ENCODE results near the gene PRR5L.

The PRR5L gene

GRCh38 chr11:36400766-36401455, 104.8 kb downstream of the PRR5L start:
- H3K9ac ChIP-seq (ENCODE audit: low read depth, low read length) = no peak overlapping the region
- H3K36me3 ChIP-seq (ENCODE audit: insufficient read depth, low read length) = no peaks in the 10 kb centered on the region
- no peaks in the 10 kb centered on the region for H3K27me3 ChIP-seq (ENCODE audit: control insufficient read depth, insufficient read depth, low read length)
- no peaks in the 10 kb centered on the region for H3K4me1 ChIP-seq (ENCODE audit: control insufficient read depth, insufficient read depth, low read length)
- H3K4me2 ChIP-seq (ENCODE audit: low read length) = no peak overlapping the region
- H3K9me3 ChIP-seq (replicated peaks; ENCODE audit: low read length) = no peaks in the 10 kb centered on the region
- H3K4me3 ChIP-seq (ENCODE audit: low read length) = no peak overlapping the region

DNA sequence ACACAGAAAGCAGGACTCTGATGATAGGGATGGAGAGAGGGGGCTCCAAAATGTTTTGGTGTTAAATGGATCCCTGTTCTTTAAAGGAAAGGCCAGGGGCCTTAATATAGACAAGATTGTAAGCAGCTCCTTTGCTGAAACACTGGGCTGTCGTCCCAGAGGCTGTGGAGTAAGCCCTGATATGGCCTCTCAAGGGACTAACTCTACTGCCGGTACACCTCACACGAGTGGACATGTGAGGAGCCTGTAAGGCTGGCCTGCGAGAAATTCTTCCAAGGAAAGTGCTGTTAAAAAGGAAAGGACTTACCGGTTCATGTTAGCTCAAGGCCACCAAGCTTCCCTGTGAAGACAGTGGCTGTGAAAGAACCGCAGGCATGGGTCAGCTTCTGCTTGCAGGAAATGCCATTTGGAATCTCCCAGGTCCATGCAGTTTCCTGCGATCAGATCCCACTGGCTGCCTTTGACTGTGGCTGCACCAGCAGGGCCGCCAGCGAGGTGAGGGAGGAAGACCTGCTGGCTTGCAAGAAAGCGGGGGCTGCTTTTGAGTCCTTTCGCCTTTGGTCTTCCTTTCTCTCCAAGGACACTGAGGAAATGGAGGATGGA, 106.6 kb downstream of the PRR5L start:
- no peaks in the 10 kb centered on the region for H3K27me3 ChIP-seq (ENCODE audit: control insufficient read depth, insufficient read depth, low read length)
- H3K9me3 ChIP-seq (replicated peaks; ENCODE audit: low read length) = no peaks in the 10 kb centered on the region
- no peak overlapping the region for H3K4me2 ChIP-seq (ENCODE audit: low read length)
- H3K9ac ChIP-seq (ENCODE audit: low read depth, low read length) = no peak overlapping the region
- H3K36me3 ChIP-seq (ENCODE audit: insufficient read depth, low read length) = no peaks in the 10 kb centered on the region
- H3K4me3 ChIP-seq (ENCODE audit: low read length) = no peak overlapping the region
- H3K4me1 ChIP-seq (ENCODE audit: control insufficient read depth, insufficient read depth, low read length) = no peaks in the 10 kb centered on the region

DNA sequence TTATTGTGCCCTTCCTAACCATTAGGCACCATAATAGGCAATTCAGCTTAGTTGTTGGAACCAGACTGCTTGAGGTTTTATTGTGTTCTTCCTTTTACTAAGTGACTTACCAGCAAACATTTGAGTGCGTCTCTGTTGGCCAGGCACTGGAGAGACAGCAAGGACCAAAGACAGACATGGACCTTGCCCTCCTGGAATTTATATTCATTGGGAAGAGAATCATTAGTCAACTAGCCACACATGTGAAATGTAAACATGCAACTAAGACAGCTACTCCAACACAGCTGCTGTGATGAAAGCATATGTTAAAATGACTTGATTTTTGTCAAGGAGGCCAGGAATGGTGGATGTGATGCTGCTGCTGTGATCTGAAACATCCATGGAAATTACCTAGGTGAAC, 107.6 kb downstream of the PRR5L start:
- H3K4me3 ChIP-seq (ENCODE audit: low read length) = no peak overlapping the region

GRCh38 chr11:36404831-36405230, 108.7 kb downstream of the PRR5L start:
- H3K4me2 ChIP-seq (ENCODE audit: low read length) = no peak overlapping the region
- no peak overlapping the region for H3K4me3 ChIP-seq (ENCODE audit: low read length)
- no peaks in the 10 kb centered on the region for H3K27me3 ChIP-seq (ENCODE audit: control insufficient read depth, insufficient read depth, low read length)
- no peaks in the 10 kb centered on the region for H3K9me3 ChIP-seq (replicated peaks; ENCODE audit: low read length)
- H3K36me3 ChIP-seq (ENCODE audit: insufficient read depth, low read length) = peaks cover 4% of the 10 kb centered on the region
- H3K4me1 ChIP-seq (ENCODE audit: control insufficient read depth, insufficient read depth, low read length) = peaks cover 3% of the 10 kb centered on the region
- H3K9ac ChIP-seq (ENCODE audit: low read depth, low read length) = no peak overlapping the region

More for the DNA sequence above, 107.6 kb downstream of the PRR5L start:
- H3K9me3 ChIP-seq (replicated peaks; ENCODE audit: low read length) = no peaks in the 10 kb centered on the region
- H3K4me1 ChIP-seq (ENCODE audit: control insufficient read depth, insufficient read depth, low read length) = no peaks in the 10 kb centered on the region
- no peaks in the 10 kb centered on the region for H3K27me3 ChIP-seq (ENCODE audit: control insufficient read depth, insufficient read depth, low read length)
- no peak overlapping the region for H3K4me2 ChIP-seq (ENCODE audit: low read length)
- H3K36me3 ChIP-seq (ENCODE audit: insufficient read depth, low read length) = no peaks in the 10 kb centered on the region
- H3K9ac ChIP-seq (ENCODE audit: low read depth, low read length) = no peak overlapping the region

GRCh38 chr11:36405585-36406367, 109.7 kb downstream of the PRR5L start:
- Histone ChIP-seq H3K4me2 (ENCODE audit: low read length) (no peak overlapping the region), H3K9me3 (replicated peaks; ENCODE audit: low read length) (no peaks in the 10 kb centered on the region), H3K9ac (ENCODE audit: low read depth, low read length) (no peak overlapping the region), H3K4me1 (ENCODE audit: control insufficient read depth, insufficient read depth, low read length) (peaks cover 3% of the 10 kb centered on the region), H3K36me3 (ENCODE audit: insufficient read depth, low read length) (peaks cover 6% of the 10 kb centered on the region), H3K4me3 (ENCODE audit: low read length) (no peak overlapping the region), H3K27me3 (ENCODE audit: control insufficient read depth, insufficient read depth, low read length) (no peaks in the 10 kb centered on the region)

GRCh38 chr11:36407356-36407755, 111.3 kb downstream of the PRR5L start:
- H3K27me3 ChIP-seq (ENCODE audit: control insufficient read depth, insufficient read depth, low read length) = no peaks in the 10 kb centered on the region
- no peak overlapping the region for H3K4me2 ChIP-seq (ENCODE audit: low read length)
- H3K4me3 ChIP-seq (ENCODE audit: low read length) = no peak overlapping the region
- no peaks in the 10 kb centered on the region for H3K9me3 ChIP-seq (replicated peaks; ENCODE audit: low read length)
- peaks cover 9% of the 10 kb centered on the region for H3K36me3 ChIP-seq (ENCODE audit: insufficient read depth, low read length)
- peaks cover 3% of the 10 kb centered on the region for H3K4me1 ChIP-seq (ENCODE audit: control insufficient read depth, insufficient read depth, low read length)
- no peak overlapping the region for H3K9ac ChIP-seq (ENCODE audit: low read depth, low read length)

DNA sequence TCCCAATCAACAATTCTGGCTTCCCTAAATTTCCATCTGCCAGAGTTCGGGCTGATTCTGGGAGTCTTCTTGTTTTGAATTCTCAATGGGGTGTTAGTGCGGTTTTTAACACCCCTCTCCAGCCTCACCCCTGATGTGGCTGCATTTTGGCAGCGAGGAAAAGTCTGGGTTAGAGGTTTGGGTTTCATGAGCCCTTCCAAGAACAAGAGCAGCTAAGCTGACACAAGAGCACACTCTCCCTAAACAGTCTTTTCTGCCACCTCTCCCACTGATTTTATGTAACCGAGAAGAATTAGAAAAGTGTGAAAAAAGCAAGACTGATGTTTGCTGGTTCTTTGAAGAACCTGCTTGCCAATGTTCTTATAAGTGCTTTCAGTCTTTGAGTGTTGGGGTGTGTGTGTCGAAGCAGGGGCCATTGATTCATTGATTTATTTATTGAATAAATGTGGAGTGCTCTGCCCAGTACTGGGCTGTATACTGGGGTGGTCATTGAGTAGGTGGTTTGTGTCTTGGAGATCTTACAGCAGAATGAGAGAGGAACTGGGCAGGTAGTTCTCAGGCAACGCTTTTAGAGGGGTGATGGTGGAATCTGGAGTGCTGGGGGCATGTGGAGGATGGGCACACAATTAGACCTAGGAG, 112.5 kb downstream of the PRR5L start:
- Histone ChIP-seq H3K4me2 (ENCODE audit: low read length) (no peak overlapping the region), H3K4me3 (ENCODE audit: low read length) (no peak overlapping the region), H3K9ac (ENCODE audit: low read depth, low read length) (no peak overlapping the region), H3K4me1 (ENCODE audit: control insufficient read depth, insufficient read depth, low read length) (peaks cover 3% of the 10 kb centered on the region), H3K27me3 (ENCODE audit: control insufficient read depth, insufficient read depth, low read length) (no peaks in the 10 kb centered on the region), H3K36me3 (ENCODE audit: insufficient read depth, low read length) (peaks cover 9% of the 10 kb centered on the region), H3K9me3 (replicated peaks; ENCODE audit: low read length) (no peaks in the 10 kb centered on the region)

GRCh38 chr11:36409152-36409816, 113.2 kb downstream of the PRR5L start:
- Histone ChIP-seq H3K4me2 (ENCODE audit: low read length) (no peak overlapping the region), H3K4me1 (ENCODE audit: control insufficient read depth, insufficient read depth, low read length) (peaks cover 3% of the 10 kb centered on the region), H3K27me3 (ENCODE audit: control insufficient read depth, insufficient read depth, low read length) (no peaks in the 10 kb centered on the region), H3K36me3 (ENCODE audit: insufficient read depth, low read length) (peaks cover 9% of the 10 kb centered on the region), H3K9ac (ENCODE audit: low read depth, low read length) (no peak overlapping the region), H3K4me3 (ENCODE audit: low read length) (no peak overlapping the region), H3K9me3 (replicated peaks; ENCODE audit: low read length) (no peaks in the 10 kb centered on the region)

DNA sequence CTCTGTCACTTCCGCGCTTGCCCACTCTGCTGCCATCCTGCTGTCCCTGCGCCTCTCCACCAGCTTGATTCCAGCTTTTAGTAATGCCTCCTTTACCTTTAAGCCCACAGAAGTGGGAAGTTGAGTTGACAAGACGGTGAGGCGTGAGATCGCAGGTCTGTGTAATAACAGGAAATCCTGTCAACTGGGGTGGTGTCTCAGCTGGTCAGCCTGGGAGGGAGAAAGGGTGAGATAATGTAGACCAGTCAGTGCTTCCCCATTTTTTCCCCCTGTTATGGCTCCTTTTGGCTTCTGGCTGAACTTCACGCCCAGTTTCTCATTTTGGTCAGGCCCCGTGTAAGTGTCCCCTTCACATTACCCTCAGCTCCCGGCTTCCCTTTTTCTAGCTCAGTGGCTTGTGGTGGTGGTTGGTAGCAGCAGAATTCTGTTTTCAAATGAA, 115.1 kb downstream of the PRR5L start:
- Histone ChIP-seq H3K4me3 (ENCODE audit: low read length) (no peak overlapping the region), H3K27me3 (ENCODE audit: control insufficient read depth, insufficient read depth, low read length) (no peaks in the 10 kb centered on the region), H3K36me3 (ENCODE audit: insufficient read depth, low read length) (peaks cover 9% of the 10 kb centered on the region), H3K4me1 (ENCODE audit: control insufficient read depth, insufficient read depth, low read length) (peaks cover 3% of the 10 kb centered on the region), H3K9ac (ENCODE audit: low read depth, low read length) (no peak overlapping the region), H3K9me3 (replicated peaks; ENCODE audit: low read length) (no peaks in the 10 kb centered on the region), H3K4me2 (ENCODE audit: low read length) (no peak overlapping the region)

DNA sequence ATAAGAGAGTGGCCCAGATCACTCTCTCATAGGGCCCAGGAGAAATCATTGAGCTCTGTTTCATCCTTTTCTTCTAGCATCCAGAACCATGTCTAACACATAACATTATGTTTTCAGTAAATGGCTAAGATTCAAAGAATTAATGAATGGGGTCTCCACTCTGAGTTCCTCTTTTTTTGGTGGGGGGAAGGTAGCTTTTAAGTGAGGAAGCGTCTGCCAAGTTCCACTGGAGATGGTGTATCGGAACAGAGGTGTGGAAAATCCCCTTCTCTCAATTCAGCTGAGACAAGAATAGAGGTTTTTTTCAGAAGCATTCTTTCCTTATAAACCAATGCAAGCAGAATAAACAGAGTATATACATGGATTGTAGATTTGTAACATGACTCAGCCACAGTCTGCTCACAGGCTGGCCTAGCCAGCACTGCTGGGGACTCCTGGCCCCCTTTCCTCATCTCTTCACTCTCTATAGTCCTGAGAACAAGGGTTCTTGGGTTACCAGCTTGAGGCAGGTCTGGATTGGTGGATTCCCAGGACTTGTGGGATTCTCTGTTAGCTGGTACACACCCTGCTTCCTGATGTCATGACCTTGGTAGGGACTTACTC, 116.8 kb downstream of the PRR5L start:
- peaks cover 9% of the 10 kb centered on the region for H3K36me3 ChIP-seq (ENCODE audit: insufficient read depth, low read length)
- no peak overlapping the region for H3K9ac ChIP-seq (ENCODE audit: low read depth, low read length)
- peaks cover 3% of the 10 kb centered on the region for H3K4me1 ChIP-seq (ENCODE audit: control insufficient read depth, insufficient read depth, low read length)
- H3K27me3 ChIP-seq (ENCODE audit: control insufficient read depth, insufficient read depth, low read length) = no peaks in the 10 kb centered on the region
- H3K4me3 ChIP-seq (ENCODE audit: low read length) = no peak overlapping the region
- H3K4me2 ChIP-seq (ENCODE audit: low read length) = no peak overlapping the region
- H3K9me3 ChIP-seq (replicated peaks; ENCODE audit: low read length) = no peaks in the 10 kb centered on the region

DNA sequence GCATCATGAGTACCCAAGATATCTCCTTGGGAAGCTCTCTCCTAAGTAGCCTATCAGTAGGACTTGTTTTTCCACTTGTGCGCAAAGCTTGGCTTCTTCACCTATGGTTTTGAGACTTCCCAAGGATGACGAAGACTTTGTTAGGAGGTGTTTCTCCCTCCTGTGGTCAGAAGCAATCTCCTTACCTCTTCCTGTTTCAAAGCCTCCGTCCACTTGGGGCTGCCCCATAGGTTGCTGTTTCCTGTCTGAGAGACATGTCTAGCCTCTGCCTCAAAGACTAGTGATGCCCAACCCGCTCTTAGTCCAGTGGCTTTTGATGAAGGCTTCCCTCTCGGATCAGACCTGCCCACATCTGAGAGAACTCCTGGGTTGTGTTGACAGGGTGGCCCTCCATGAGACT, 121.1 kb downstream of the PRR5L start:
- Histone ChIP-seq H3K36me3 (ENCODE audit: insufficient read depth, low read length) (no peaks in the 10 kb centered on the region), H3K9ac (ENCODE audit: low read depth, low read length) (no peak overlapping the region), H3K4me1 (ENCODE audit: control insufficient read depth, insufficient read depth, low read length) (peaks cover 20% of the 10 kb centered on the region), H3K4me2 (ENCODE audit: low read length) (no peak overlapping the region), H3K4me3 (ENCODE audit: low read length) (no peak overlapping the region), H3K9me3 (replicated peaks; ENCODE audit: low read length) (no peaks in the 10 kb centered on the region), H3K27me3 (ENCODE audit: control insufficient read depth, insufficient read depth, low read length) (no peaks in the 10 kb centered on the region)

Measured in skeletal muscle satellite cell (primary cell).